PFSK-1 (cell line): ENCODE results near the gene WNT2B.

ENCODE experiments used
- FOXP2 ChIP-seq: optimal IDR thresholded peaks from 2 replicates; pipeline ENCODE3; 2011; ENCODE audit warnings: borderline replicate concordance, control low read depth, inconsistent platforms; ENCODE audit not compliant: insufficient read depth; ENCODE audit errors: extremely low read length, extremely low read depth
- POLR2AphosphoS5 ChIP-seq: IDR thresholded peaks from 2 replicates; pipeline ENCODE4 v1.6.1; 2012; ENCODE audit warnings: low read depth, mild to moderate bottlenecking, control low read depth, low read length, moderate library complexity
- REST ChIP-seq, 2 experiments: IDR thresholded peaks; 2 replicates each; pipeline versions ENCODE4 v1.6.1 to v1.8.0; 2011 to 2012; ENCODE audit warnings: low read depth in 2 of 2, low read length in 2 of 2, control low read depth in 1 of 2, inconsistent platforms in 1 of 2, mild to moderate bottlenecking in 1 of 2, moderate library complexity in 1 of 2; ENCODE audit not compliant: insufficient read depth in 1 of 2
- SIN3A ChIP-seq: IDR thresholded peaks from 2 replicates; pipeline ENCODE4 v1.6.1; 2012; ENCODE audit warnings: mild to moderate bottlenecking, low read length, moderate library complexity, borderline replicate concordance; ENCODE audit not compliant: insufficient read depth
- TAF1 ChIP-seq: IDR thresholded peaks from 2 replicates; pipeline ENCODE4 v1.6.1; 2012; ENCODE audit warnings: low read length, control low read depth, borderline replicate concordance; ENCODE audit not compliant: insufficient read depth

Gene WNT2B

GRCh38 chr1:112544751-112545150, 36.0 kb downstream of the WNT2B start:
- TF ChIP-seq TAF1 (no peak), SIN3A (no peak), REST (IDR thresholded peaks at IDR 0.05; ENCODE audit: insufficient read depth in 1 of 2, low read depth in 2 of 2, low read length in 2 of 2) (no peak), FOXP2 (no peak)

GRCh38 chr1:112546076-112546475, 37.3 kb downstream of the WNT2B start:
- no peak for TF ChIP-seq POLR2AphosphoS5
- no peak for TF ChIP-seq SIN3A
- TF ChIP-seq REST (IDR thresholded peaks at IDR 0.05; ENCODE audit: insufficient read depth in 1 of 2, low read depth in 2 of 2, low read length in 2 of 2): no peak
- TF ChIP-seq TAF1: no peak
- TF ChIP-seq FOXP2: no peak

GRCh38 chr1:112548547-112548946, 39.8 kb downstream of the WNT2B start:
- TF ChIP-seq POLR2AphosphoS5 (no peak), FOXP2 (no peak), SIN3A (no peak), REST (IDR thresholded peaks at IDR 0.05; ENCODE audit: insufficient read depth in 1 of 2, low read depth in 2 of 2, low read length in 2 of 2) (no peak), TAF1 (no peak)

GRCh38 chr1:112549590-112549989, 40.8 kb downstream of the WNT2B start:
- no peak for TF ChIP-seq POLR2AphosphoS5
- TF ChIP-seq TAF1: no peak
- TF ChIP-seq REST (IDR thresholded peaks at IDR 0.05; ENCODE audit: insufficient read depth in 1 of 2, low read depth in 2 of 2, low read length in 2 of 2): no peak
- TF ChIP-seq FOXP2: no peak
- TF ChIP-seq SIN3A: no peak

- TF ChIP-seq POLR2AphosphoS5: no peak
- TF ChIP-seq FOXP2: no peak
- no peak for TF ChIP-seq TAF1
- TF ChIP-seq SIN3A: no peak
- TF ChIP-seq REST (IDR thresholded peaks at IDR 0.05; ENCODE audit: insufficient read depth in 1 of 2, low read depth in 2 of 2, low read length in 2 of 2): no peak
Measured at GRCh38 chr1:112554411-112554810, 45.6 kb downstream of the WNT2B start.
